Measurements from ENCODE around the gene CDH13. TPM values are rescaled to one million over a fixed set of nuclear protein-coding genes. Genes with fewer than 3 reads are reported as not detected.

CDH13 gene
- total RNA-seq, 1 donor from 2014 or later, result 161 TPM

- DNase-seq, result no peak
- H3K36me3 ChIP-seq, result no peaks in the 10 kb centered on the region
- intact Hi-C loops (cut with micrococcal nuclease), result loop anchor here (10.0 kb wide), 1 partner anchor 117 kb away; no protein-coding TSS in a partner anchor
- TF ChIP-seq CTCF (IDR thresholded peaks at IDR 0.05; ENCODE audit: borderline replicate concordance), result no peak
- H3K27me3 ChIP-seq (ENCODE audit: low read depth), result no peaks in the 10 kb centered on the region
- H3K4me1 ChIP-seq, result peaks cover 82% of the 10 kb centered on the region
- no peaks in the 10 kb centered on the region for H3K9me3 ChIP-seq (replicated peaks)
- H3K27ac ChIP-seq (replicated peaks), result peak overlapping the region; percentile 11
- no peak overlapping the region for H3K4me3 ChIP-seq
These were observed 125.4 kb downstream of the CDH13 start for GRCh38 chr16:82752172-82752571.

DNA sequence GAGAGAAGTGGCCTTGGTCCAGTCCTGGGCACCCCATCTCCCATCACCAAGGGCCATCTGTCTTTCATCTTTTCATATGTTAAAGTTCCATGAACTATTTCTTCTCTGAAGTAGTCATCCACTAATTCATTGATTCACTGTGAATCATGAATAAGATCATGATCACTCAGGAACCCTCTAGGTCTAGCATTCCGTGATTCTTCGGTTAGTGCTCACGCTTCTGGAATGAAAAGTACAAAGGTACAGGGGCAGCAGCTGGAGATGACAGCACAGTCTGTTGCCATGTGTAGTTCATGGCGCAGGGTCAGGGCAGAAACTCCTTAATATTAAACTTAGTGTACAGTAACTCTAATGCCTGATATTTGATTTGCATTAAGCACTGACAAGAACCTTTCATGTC is 127.1 kb downstream of the CDH13 start:
- Histone ChIP-seq H3K27ac (replicated peaks) (no peak overlapping the region), H3K9me3 (replicated peaks) (no peaks in the 10 kb centered on the region), H3K36me3 (no peaks in the 10 kb centered on the region), H3K27me3 (ENCODE audit: low read depth) (no peaks in the 10 kb centered on the region), H3K4me3 (no peak overlapping the region), H3K4me1 (peaks cover 69% of the 10 kb centered on the region)
- intact Hi-C loops (cut with micrococcal nuclease), result loop anchor here (10.0 kb wide), 1 partner anchor 119 kb away; no protein-coding TSS in a partner anchor
- no peak for DNase-seq
- TF ChIP-seq CTCF (IDR thresholded peaks at IDR 0.05; ENCODE audit: borderline replicate concordance), result no peak

- Histone ChIP-seq H3K27me3 (ENCODE audit: low read depth) (no peaks in the 10 kb centered on the region), H3K4me1 (peaks cover 65% of the 10 kb centered on the region), H3K36me3 (no peaks in the 10 kb centered on the region), H3K4me3 (no peak overlapping the region), H3K9me3 (replicated peaks) (no peaks in the 10 kb centered on the region), H3K27ac (replicated peaks) (peak overlapping the region; percentile 59)
- DNase-seq, result no peak
- intact Hi-C loops (cut with micrococcal nuclease), result loop anchor here (10.0 kb wide), 1 partner anchor 120 kb away; no protein-coding TSS in a partner anchor
- no peak for TF ChIP-seq CTCF (IDR thresholded peaks at IDR 0.05; ENCODE audit: borderline replicate concordance)
These were observed 128.1 kb downstream of the CDH13 start for GRCh38 chr16:82754716-82755513.

DNA sequence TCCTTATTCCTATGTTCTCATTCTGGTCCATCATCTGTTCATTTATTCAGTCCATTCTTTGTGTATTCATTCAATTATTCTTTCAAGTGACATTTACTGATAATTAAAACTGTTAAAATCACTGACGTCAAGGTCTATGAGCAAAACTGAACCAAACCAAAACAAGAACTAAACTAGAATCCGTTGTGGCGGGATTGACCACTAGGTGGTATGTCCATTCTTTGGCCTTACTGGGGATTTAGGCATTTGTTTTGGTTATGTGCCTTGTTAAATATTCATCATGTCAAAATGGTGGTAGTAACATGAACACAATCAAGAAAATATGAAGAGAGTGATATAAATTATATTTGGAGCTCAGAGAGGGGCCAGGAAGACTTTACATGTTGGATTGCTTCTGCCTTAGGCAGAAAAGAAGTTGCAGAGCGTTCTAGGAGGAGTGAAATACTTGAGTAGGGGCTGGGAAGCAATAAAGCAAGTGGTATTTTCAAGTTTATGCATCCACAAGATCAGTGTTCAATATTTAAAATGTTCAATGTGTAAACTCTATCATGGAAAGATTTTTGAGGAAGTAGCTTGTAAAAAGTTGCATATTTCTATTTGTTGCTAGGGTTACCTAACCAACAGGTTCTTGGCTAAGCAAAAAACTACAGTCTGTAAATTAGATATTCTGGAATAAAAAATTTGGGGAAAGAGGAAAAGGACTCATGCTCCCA is 129.0 kb downstream of the CDH13 start:
- no peaks in the 10 kb centered on the region for H3K36me3 ChIP-seq
- DNase-seq, result no peak
- H3K27ac ChIP-seq (replicated peaks), result peak overlapping the region; percentile 59
- H3K4me1 ChIP-seq, result peaks cover 65% of the 10 kb centered on the region
- TF ChIP-seq CTCF (IDR thresholded peaks at IDR 0.05; ENCODE audit: borderline replicate concordance), result no peak
- intact Hi-C loops (cut with micrococcal nuclease), result loop anchor here (10.0 kb wide), 1 partner anchor 121 kb away; no protein-coding TSS in a partner anchor
- H3K9me3 ChIP-seq (replicated peaks), result no peaks in the 10 kb centered on the region
- no peak overlapping the region for H3K4me3 ChIP-seq
- no peaks in the 10 kb centered on the region for H3K27me3 ChIP-seq (ENCODE audit: low read depth)

- no peaks in the 10 kb centered on the region for H3K27me3 ChIP-seq (ENCODE audit: low read depth)
- no peaks in the 10 kb centered on the region for H3K36me3 ChIP-seq
- peaks cover 65% of the 10 kb centered on the region for H3K4me1 ChIP-seq
- peak overlapping the region; percentile 59 for H3K27ac ChIP-seq (replicated peaks)
- H3K4me3 ChIP-seq, result no peak overlapping the region
- no peak for TF ChIP-seq CTCF (IDR thresholded peaks at IDR 0.05; ENCODE audit: borderline replicate concordance)
- no peaks in the 10 kb centered on the region for H3K9me3 ChIP-seq (replicated peaks)
- intact Hi-C loops (cut with micrococcal nuclease), result loop anchor here (10.0 kb wide), 1 partner anchor 121 kb away; no protein-coding TSS in a partner anchor
- DNase-seq, result no peak
These were observed 129.5 kb downstream of the CDH13 start for GRCh38 chr16:82756283-82756599.

Measured in left ventricle myocardium inferior (tissue), 1 donor.